Activated CD4-positive, alpha-beta T cell treated with anti-CD3 and anti-CD28 coated beads, Interleukin-2, amount 10 ng/mL, durations not matched to agents 24 days and 14 days (primary cell): ENCODE measurements around the gene P2RY13. TPM values are rescaled to one million over a fixed set of nuclear protein-coding genes. Genes with fewer than 3 reads are reported as not detected.

Experiments used
- total RNA-seq: library from RNA; stranded (reverse); gene quantifications from 2 replicates; pipeline ENCODE4 v1.2.3, GENCODE V29; 2022

P2RY13 gene
- total RNA-seq, 1 donor from 2014 or later, result not detected

Other genes starting within 250 kb of the P2RY13 start
- 2.5 and 4.9 TPM in 2 replicates for gene MED12L, start 243.9 kb downstream of the P2RY13 start, total RNA-seq
- gene GPR171, start 126.3 kb downstream of the P2RY13 start, total RNA-seq, result 159 and 164 TPM in 2 replicates
- 2.5 and 3.0 TPM in 2 replicates for gene P2RY14, start 51.0 kb downstream of the P2RY13 start, total RNA-seq
- gene GPR87, start 12.7 kb downstream of the P2RY13 start, total RNA-seq, result 1.0 and 1.4 TPM in 2 replicates
- not detected in 2 replicates for gene P2RY12, start 55.2 kb upstream of the P2RY13 start, total RNA-seq
- not detected in 2 replicates for gene IGSF10, start 131.5 kb upstream of the P2RY13 start, total RNA-seq